Stimulated activated CD4-positive, alpha-beta T cell treated with anti-CD3 and anti-CD28 coated beads, Interleukin-12 subunit alpha, Interleukin-12 subunit beta, amount 100 ng/mL, for 4 hours (primary cell): ENCODE data around the gene ZBTB7C.

Experiments used
- DNase-seq: peaks from one replicate; pipeline ENCODE4 v3.0.0-alpha.2; 2020

Gene ZBTB7C

GRCh38 chr18:48387300-48387699, 21.9 kb downstream of the ZBTB7C start:
- DNase-seq = no peak

- no peak for DNase-seq
Measured at GRCh38 chr18:48385596-48385995, 23.6 kb downstream of the ZBTB7C start.

- no peak for DNase-seq
Measured at GRCh38 chr18:48376934-48377333, 32.2 kb downstream of the ZBTB7C start.

DNA sequence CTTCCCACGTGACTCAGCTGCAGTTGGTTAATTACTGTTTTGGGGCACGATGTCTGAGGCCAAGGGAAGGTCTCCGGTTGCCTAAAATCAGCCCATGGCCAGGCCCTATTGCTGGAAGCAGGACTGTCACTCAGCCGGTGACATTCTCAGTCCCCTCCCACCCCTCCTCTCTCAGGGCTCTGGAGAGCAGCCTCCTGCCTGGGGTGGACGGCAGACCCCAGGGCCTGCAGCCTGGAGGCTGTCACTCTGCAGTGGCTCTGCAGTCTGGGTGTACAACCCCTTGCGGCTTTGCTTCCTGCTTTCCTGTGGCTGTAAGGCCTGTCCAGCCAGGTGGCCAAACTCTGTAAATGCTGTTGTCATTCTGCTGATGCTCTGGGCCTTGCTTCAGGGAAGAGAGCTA, 32.8 kb downstream of the ZBTB7C start:
- no peak for DNase-seq

- no peak for DNase-seq
Measured at GRCh38 chr18:48375150-48375800, 33.9 kb downstream of the ZBTB7C start.

DNA sequence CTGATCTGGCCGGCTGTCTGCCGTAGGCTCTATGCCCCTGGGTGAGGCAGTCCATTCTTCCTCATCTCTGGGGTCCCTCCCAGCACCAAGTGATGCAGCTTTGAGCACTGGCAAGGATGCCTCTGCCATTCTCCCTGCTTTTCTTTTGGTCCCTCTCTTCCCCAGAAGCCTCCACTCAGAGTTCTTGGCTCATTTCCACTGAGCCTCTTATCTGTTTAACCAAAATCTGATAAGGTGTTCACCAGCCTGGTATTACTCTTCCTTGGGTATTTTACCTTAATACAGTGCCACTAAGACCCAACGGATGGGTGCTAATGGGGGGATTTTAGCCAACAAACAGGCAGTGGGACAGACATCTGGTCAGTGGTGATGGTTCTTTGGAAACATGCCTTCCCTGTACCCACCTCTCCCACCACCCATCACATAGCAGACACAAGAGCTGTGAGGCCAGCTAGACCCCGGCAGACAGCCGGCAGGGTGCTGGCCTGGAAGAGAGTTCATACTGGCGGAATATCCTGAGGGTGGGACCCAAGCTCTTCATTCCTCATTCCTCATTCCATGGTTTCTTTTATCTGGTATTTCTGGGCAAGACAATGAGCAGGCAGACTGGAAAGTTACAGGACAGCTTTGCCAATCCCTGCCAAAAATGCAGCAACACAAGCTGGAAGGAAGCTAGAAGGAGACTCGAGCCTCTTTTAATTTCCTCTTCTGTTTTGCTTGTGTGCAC, 34.6 kb downstream of the ZBTB7C start:
- DNase-seq = no peak

DNA sequence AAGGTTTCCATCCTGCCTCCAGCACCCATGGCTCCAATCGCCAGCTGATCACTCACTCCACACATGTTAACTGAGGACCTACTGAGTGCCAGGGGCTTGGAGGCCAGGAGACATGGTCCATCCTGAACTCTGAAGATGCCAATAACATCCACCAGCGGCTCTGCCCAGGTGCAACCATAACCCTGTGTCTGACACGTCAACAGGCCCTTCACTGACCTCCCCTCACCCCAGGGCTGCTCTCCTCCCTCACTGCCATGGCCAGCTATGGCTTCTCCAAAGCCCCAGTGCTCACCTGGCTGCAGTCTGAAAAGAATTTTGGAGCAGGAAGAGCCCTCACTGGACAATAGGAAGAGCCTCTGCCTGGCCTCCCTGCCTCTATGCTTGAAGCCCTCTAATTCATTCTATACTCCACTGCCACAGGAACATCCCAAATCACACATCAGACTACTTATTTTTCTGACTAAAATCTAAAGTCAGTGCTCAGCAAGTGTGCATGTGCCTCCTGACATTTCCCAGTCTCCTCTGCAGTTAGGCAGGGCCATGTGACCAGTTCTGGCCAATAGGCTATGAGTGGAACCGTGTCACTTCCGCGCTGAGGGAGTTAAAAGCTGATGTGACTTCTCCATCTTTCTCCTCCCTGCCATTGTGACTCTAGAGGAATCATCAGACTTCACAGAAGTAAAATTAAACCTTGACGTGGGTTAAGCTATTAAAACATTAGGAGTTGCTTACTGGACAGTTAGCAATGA, 37.2 kb downstream of the ZBTB7C start:
- DNase-seq = no peak

GRCh38 chr18:48367557-48367956, 41.6 kb downstream of the ZBTB7C start:
- DNase-seq = no peak

DNA sequence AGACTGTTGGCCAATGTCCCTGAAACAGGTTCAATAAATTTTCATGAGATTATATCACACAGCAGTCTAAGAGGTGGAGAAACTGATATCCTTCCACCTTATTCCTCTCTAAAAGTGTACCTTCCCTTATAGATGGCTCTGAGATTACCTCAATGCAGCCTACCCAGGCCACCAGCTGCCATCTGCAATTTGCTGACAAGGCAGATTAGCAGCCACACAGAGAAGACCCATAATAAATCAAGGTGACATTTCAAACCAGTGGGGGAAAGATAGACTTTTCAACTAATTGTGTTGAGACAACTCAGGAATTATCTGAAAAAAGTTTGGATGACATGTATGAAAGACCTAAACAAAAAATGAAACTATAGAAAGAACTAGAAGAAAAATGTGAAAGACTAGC, 43.2 kb downstream of the ZBTB7C start:
- DNase-seq = no peak

- DNase-seq = no peak
Measured at GRCh38 chr18:48364146-48364545, 45.0 kb downstream of the ZBTB7C start.

GRCh38 chr18:48363175-48363574, 46.0 kb downstream of the ZBTB7C start:
- no peak for DNase-seq

DNA sequence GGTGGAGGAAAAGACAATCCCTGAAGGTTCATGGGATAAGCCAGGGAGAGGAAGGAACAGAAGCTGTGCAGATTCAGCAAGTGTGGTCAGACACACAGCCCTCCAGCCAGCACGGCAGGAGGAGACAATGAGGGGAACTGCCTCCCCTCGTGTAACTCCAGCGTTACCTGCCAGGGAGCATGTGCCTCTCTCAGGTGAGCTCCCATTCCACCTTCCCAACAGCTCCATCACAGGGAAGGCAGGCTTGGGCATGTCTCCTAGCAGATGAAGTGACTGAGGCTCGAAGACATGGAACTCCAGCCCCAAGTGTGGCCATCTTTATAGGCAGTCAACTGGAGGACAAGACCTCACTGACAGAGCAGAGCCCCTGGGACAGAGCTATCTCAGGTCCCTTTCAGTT, 47.4 kb downstream of the ZBTB7C start:
- no peak for DNase-seq

DNA sequence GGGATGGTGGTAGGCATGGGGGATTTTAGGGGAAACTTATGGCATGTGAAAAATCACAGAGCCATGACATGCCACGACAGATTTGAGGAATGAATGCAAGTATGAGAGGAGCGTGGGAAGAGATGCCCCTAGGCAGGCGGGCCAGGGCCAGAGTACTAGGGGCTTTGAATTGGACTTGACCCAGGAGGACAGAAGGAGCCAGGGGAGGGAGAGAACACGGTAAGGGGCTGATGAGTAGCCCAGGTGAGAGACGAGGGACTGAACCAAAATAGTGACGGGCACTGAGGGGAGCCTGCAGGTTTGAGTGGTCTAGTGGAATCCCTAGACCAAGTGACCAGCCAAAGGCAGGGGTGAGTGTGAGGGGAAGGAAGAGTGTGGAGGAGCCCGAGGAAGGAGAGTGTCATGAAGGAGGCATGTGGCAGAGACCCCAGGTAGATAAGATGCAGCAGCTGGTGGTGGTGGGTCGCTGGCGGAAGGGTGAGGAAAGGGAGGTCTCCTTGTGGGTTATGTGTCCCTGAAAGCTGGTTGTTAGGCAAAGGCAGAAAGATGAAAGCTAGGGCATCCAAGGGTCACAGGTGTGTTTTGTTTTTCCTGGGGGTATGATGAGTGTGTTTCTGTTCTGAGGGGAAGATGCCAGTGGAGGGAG, 48.7 kb downstream of the ZBTB7C start:
- no peak for DNase-seq

- DNase-seq = no peak
Measured at GRCh38 chr18:48359626-48360025, 49.6 kb downstream of the ZBTB7C start.

DNA sequence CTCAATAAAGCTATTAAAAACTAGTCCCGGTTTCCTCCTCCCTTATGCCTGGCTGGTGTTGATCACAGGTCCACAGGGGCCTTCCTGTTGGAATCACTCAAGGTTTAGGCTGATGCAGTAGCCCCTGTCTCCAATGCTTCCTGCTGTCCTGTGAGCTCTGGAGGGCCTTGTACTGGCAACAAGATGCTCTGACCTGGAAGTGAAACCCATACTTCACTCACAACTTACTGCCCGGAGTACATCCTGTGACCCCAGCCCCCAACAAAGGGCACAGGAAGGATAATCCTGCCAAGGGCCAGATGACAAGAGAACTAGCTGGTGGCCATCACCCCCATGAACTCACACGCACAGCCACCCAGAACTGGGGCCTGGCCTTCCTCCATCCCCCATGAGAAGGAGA, 50.3 kb downstream of the ZBTB7C start:
- DNase-seq = no peak

- no peak for DNase-seq
Measured at GRCh38 chr18:48356909-48357631, 52.1 kb downstream of the ZBTB7C start.

DNA sequence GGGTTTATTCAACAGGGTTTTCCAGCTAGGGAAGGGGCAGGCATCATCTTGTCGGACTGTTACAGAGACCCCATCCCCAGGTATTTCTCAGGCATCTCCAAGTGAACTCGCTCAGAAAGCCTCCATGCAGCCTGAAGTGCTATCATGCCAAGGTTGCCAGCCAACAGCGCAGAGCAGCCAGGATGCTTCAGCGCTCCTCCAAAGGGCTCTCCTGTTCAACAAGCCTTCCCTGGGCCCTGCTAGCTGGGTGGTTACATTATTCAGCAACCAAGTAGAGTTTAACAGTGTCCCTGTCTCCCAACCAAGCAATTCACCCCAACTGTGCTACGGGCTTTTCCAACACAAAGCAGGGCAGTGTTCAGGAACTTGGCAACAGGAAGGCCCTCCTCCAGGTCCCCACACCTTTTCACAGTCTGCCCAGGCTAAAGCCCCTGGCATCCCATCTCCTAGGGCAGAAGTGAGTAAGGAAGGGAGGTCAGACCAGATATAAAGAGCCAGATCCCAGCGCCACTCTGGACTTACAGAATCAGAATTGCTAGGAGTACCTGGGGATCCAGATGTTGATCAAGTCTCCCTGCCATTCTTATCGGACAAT, 52.9 kb downstream of the ZBTB7C start:
- no peak for DNase-seq

DNA sequence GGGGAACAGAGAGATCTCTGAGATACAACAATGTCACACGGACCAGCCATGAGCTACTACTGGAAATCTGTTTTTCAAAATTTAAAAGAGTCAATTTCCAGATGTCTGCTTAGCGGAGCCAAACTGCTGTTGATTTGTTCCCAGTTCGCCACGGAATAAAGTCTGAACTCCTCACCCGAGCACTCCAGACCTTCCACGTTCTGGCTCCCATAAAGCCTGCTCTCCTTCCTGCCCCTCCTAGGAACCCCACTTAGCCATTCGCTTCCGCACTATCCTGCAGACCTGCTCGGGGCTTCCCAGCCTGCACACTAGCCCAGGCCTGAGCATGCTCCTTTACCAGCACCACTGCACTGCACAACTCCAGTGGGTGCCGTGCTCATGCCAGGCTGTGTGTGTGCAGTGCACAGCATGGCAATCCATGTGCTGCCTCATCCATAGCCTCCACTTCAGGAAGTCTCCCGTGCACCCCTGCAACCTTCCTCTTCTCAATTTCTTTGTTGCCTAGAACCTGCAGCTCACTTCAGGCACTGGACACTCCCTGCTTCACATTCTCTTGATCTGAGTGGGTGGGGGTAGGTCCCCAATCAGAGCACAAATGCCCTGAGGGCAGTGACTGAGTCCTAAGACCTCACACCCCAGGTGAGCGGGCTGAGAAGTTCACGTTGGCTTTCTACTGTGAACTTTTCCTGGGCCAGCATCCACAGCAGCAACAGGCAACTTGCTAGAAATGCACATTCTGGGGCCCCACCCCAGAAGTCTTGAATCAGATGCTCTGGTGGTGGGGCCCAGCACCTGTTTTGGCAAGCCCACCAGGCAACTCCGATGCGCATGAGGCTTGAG, 53.7 kb downstream of the ZBTB7C start:
- no peak for DNase-seq

DNA sequence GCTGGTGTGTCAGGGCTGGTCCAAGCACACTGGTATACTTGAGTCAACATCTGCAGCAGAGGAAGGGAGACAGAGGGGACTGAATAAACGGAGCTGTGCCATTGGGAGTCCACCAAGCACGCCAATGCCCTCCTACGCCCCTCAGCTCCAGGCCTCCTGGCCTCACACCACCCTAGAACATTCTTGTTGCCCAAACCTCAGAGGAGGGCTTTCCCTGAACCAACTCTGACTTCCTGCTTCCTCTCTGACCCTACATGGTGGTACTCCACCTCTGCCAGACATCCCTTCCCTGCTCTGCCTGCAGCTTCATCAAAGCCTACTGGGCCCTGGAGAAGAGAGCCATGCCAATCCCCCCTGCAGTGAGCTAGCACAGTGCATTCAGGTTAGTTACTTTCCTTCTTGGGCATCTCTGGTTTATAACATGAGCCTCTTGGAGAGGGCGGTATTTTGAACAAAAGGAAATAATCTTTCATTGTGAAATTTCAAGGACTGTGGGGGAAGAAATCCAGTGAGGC, 54.4 kb downstream of the ZBTB7C start:
- DNase-seq = no peak

- DNase-seq = no peak
Measured at GRCh38 chr18:48352051-48352755, 57.0 kb downstream of the ZBTB7C start.
